ENCODE results near the gene SESN1. TPM values are rescaled to one million over a fixed set of nuclear protein-coding genes. Genes with fewer than 3 reads are reported as not detected.

The SESN1 gene
- polyA plus RNA-seq, 3 donors, result 1.8 to 21.0 (median 3.1) TPM

GRCh38 chr6:109000289-109000688 lies 94.4 kb downstream of the SESN1 start:
- Histone ChIP-seq H2AFZ (ENCODE audit: insufficient read depth, low read depth, low read length, poor library complexity, severe bottlenecking) (no peak overlapping the region), H4K20me1 (ENCODE audit: insufficient read depth, low read length) (no peaks in the 10 kb centered on the region), H3K9me3 (replicated peaks in 1 of 2; ENCODE audit: control insufficient read depth in 1 of 2, insufficient read depth in 1 of 2, low read length in 2 of 2) (no peaks in the 10 kb centered on the region), H3K36me3 (replicated peaks in 1 of 2; ENCODE audit: control insufficient read depth in 1 of 2, insufficient read depth in 2 of 2, low read length in 2 of 2) (peaks cover 4 to 52% of the 10 kb centered on the region in 2 donors), H3K27ac (ENCODE audit: low read depth in 1 of 2, low read length in 2 of 2) (no peak overlapping the region), H3K4me3 (replicated peaks in 1 of 3; ENCODE audit: low read depth in 2 of 3, low read length in 3 of 3) (no peak overlapping the region), H3K79me2 (ENCODE audit: insufficient read depth, low read length) (no peaks in the 10 kb centered on the region), H3K27me3 (ENCODE audit: control insufficient read depth in 2 of 2, insufficient read depth in 2 of 2, low read length in 2 of 2) (no peaks in the 10 kb centered on the region), H3K4me1 (ENCODE audit: control insufficient read depth in 1 of 2, insufficient read depth in 2 of 2, low read length in 2 of 2) (no peaks in the 10 kb centered on the region), H3K4me2 (replicated peaks; ENCODE audit: extremely low read depth, low read length, poor library complexity, severe bottlenecking) (no peak overlapping the region), H3K9ac (ENCODE audit: insufficient read depth, low read length, poor library complexity, severe bottlenecking) (no peak overlapping the region)
- Mint-ChIP-seq H3K4me1 (peaks cover 2% of the 10 kb centered on the region), H3K36me3 (peaks cover 24 to 34% of the 10 kb centered on the region in 2 donors), H3K27ac (no peak overlapping the region), H3K4me3 (no peak overlapping the region), H3K27me3 (ENCODE audit: low read depth in 3 of 3) (peaks cover 0 to 1% (median 0%) of the 10 kb centered on the region in 3 donors), H3K9me3 (no peaks in the 10 kb centered on the region)
- DNase-seq, result no peak
- no peak for TF ChIP-seq CTCF (IDR thresholded peaks at IDR 0.05)
- intact Hi-C loops (cut with micrococcal nuclease), result no loop called here
- no CpG with 5 or more reads among the region's 2 CpGs for WGBS (ENCODE audit: insufficient coverage)

GRCh38 chr6:108999428-108999827 lies 95.2 kb downstream of the SESN1 start:
- 90% methylated on average over 2 of the region's 5 CpGs for WGBS (ENCODE audit: insufficient coverage)
- peaks cover 0 to under 1% (median 0%) of the 10 kb centered on the region in 3 donors for H3K27me3 Mint-ChIP-seq (ENCODE audit: low read depth in 3 of 3)
- peaks cover 25 to 34% of the 10 kb centered on the region in 2 donors for H3K36me3 Mint-ChIP-seq
- TF ChIP-seq CTCF (IDR thresholded peaks at IDR 0.05), result no peak
- H3K9me3 ChIP-seq (replicated peaks in 1 of 2; ENCODE audit: control insufficient read depth in 1 of 2, insufficient read depth in 1 of 2, low read length in 2 of 2), result no peaks in the 10 kb centered on the region
- no peak overlapping the region for H3K4me3 Mint-ChIP-seq
- H3K27me3 ChIP-seq (ENCODE audit: control insufficient read depth in 2 of 2, insufficient read depth in 2 of 2, low read length in 2 of 2), result no peaks in the 10 kb centered on the region
- H4K20me1 ChIP-seq (ENCODE audit: insufficient read depth, low read length), result no peaks in the 10 kb centered on the region
- H3K79me2 ChIP-seq (ENCODE audit: insufficient read depth, low read length), result no peaks in the 10 kb centered on the region
- H3K4me1 ChIP-seq (ENCODE audit: control insufficient read depth in 1 of 2, insufficient read depth in 2 of 2, low read length in 2 of 2), result no peaks in the 10 kb centered on the region
- H3K4me2 ChIP-seq (replicated peaks; ENCODE audit: extremely low read depth, low read length, poor library complexity, severe bottlenecking), result no peak overlapping the region
- no peak overlapping the region for H3K27ac ChIP-seq (ENCODE audit: low read depth in 1 of 2, low read length in 2 of 2)
- no peak overlapping the region for H2AFZ ChIP-seq (ENCODE audit: insufficient read depth, low read depth, low read length, poor library complexity, severe bottlenecking)
- no peak overlapping the region for H3K9ac ChIP-seq (ENCODE audit: insufficient read depth, low read length, poor library complexity, severe bottlenecking)
- no peak overlapping the region for H3K4me3 ChIP-seq (replicated peaks in 1 of 3; ENCODE audit: low read depth in 2 of 3, low read length in 3 of 3)
- intact Hi-C loops (cut with micrococcal nuclease), result no loop called here
- H3K9me3 Mint-ChIP-seq, result no peaks in the 10 kb centered on the region
- no peak for DNase-seq
- H3K27ac Mint-ChIP-seq, result no peak overlapping the region
- peaks cover 2% of the 10 kb centered on the region for H3K4me1 Mint-ChIP-seq
- H3K36me3 ChIP-seq (replicated peaks in 1 of 2; ENCODE audit: control insufficient read depth in 1 of 2, insufficient read depth in 2 of 2, low read length in 2 of 2), result peaks cover 4 to 53% of the 10 kb centered on the region in 2 donors
